Stimulated activated CD8-positive, alpha-beta memory T cell treated with anti-CD3 and anti-CD28 coated beads, Interleukin-7, amount 100 ng/mL, for 1 hour (primary cell): ENCODE data around the gene PHACTR2.

Experiments used
- DNase-seq, 2 donors: peaks; one replicate each; pipeline ENCODE4 v3.0.0-alpha.2; 2020; ENCODE audit warnings: low read depth in 2 of 2

The PHACTR2 gene

DNA sequence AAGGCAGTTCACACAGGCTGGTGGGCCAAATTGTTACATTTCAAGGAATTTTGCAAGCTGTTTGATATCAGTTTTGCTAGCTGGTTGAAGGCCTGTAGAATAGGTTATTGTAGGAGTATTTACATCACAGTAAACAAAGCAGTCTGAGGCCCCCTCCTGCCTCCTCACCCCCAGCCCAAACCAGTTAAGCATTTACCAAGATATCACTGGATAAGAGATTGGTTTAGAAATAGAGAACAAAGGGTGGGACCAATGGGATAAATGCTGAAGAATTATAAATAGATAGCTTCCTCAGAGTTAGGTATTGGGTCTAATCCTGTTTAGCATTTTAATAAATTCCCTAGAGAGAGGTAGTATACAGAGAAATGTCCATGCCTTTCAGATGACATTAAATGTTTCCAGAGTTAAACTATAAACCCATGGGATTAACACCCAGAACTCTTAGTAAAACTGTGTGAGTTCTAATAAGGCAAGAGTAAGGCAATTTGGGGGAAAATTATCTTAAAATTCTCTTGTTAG lies 2.3 kb upstream of the PHACTR2 start:
- DNase-seq: no peak

GRCh38 chr6:143675946-143676345 lies 1.8 kb upstream of the PHACTR2 start:
- DNase-seq: no peak

DNA sequence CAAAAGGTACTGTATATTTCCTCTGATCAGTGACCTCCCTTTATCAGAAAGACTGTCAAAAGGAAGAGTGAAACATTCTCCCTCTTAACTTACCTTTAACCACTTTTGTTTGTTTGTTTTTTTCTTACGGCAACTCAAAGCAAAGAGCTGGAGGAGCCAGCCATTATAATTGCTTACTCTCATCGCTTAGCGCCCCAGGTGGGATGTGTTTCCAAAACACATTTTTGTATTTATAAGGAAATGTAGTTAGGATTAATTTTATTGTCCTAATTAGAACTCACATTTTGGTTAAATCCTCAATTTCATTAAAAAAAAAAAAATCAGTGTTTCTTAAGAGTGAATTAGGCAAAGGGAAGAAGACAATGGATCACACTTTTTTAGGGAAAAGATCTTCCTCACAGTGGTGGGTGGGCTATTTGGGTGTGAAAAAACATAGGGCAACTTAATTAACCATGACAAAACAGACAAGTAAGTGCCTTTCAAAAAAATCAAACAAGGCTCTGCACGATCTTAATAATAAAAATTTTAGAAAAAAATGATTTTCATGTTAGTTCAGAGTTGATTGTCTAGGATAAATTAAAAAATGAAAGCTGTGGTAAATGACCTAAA lies 1.2 kb upstream of the PHACTR2 start:
- no peak for DNase-seq

GRCh38 chr6:143677577-143677890 lies 231 bp upstream of the PHACTR2 start:
- DNase-seq: no peak

DNA sequence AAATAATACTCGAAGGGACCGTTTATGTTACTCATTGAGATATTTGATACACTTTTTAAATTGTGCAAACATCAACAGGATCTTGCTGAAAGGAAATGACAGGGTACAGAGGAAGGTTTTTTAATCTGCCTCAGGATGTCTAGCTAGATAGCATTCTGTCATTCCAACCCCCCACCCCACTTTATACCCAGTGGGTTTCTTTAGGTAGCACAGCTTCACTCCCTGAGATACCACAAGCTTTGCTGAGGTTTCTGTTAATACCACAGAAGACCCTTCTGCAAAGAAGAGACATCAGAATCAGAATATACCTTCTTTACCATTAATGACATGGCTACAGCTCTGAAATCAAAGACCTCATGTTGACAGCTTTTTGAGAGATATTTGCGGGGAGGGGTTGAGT lies 1.3 kb downstream of the PHACTR2 start:
- DNase-seq: no peak

GRCh38 chr6:143680141-143680540 lies 2.4 kb downstream of the PHACTR2 start:
- DNase-seq: no peak

GRCh38 chr6:143682805-143683204 lies 5.0 kb downstream of the PHACTR2 start:
- no peak for DNase-seq

- DNase-seq: no peak
These were observed 6.7 kb downstream of the PHACTR2 start for GRCh38 chr6:143684486-143684885.

- no peak for DNase-seq
These were observed 7.9 kb downstream of the PHACTR2 start for GRCh38 chr6:143685653-143686052.

GRCh38 chr6:143687591-143687990 lies 9.8 kb downstream of the PHACTR2 start:
- DNase-seq: no peak

GRCh38 chr6:143688681-143689080 lies 10.9 kb downstream of the PHACTR2 start:
- no peak for DNase-seq

- no peak for DNase-seq
These were observed 12.1 kb downstream of the PHACTR2 start for GRCh38 chr6:143689852-143690251.

DNA sequence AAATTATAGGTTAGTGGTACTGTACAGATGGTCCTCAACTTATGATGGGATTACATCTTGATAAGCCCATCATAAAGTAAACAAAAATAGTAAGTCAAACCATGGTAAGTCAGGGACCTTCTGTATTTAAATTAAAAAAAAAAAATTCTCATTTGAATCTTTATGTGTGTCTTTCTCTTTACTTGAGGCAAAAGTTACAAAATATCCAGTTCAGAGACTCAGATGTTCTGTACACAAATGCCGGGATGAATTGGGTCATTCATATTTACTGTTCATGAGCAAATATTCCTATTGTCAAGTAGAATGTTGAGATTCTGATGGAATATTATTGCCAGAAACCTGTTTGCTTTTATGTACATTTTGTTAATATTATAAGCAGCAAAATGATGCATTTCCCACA lies 13.4 kb downstream of the PHACTR2 start:
- DNase-seq: no peak

- no peak for DNase-seq
These were observed 14.3 kb downstream of the PHACTR2 start for GRCh38 chr6:143691900-143692636.

GRCh38 chr6:143692696-143693095 lies 14.9 kb downstream of the PHACTR2 start:
- no peak for DNase-seq

DNA sequence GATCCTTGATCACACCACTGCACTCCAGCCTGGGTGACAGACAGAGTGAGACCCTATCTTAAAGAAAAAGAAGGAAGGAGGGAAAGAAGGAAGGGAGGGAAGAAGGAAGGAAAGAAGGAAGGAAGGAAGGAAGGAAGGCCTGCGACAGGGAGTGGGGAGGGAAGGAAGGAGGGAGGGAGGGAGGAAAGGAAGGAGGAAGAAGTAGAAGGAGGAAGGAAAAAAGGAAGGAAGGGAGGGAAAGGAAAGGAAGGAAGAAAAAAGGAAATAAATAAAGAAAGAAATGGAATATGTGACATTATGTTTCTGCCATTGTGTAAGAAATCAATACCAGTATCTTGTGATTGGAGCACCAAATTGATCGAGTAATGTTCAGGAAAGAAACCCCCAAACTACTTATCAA lies 16.2 kb downstream of the PHACTR2 start:
- DNase-seq: no peak

GRCh38 chr6:143694560-143694959 lies 16.8 kb downstream of the PHACTR2 start:
- no peak for DNase-seq

DNA sequence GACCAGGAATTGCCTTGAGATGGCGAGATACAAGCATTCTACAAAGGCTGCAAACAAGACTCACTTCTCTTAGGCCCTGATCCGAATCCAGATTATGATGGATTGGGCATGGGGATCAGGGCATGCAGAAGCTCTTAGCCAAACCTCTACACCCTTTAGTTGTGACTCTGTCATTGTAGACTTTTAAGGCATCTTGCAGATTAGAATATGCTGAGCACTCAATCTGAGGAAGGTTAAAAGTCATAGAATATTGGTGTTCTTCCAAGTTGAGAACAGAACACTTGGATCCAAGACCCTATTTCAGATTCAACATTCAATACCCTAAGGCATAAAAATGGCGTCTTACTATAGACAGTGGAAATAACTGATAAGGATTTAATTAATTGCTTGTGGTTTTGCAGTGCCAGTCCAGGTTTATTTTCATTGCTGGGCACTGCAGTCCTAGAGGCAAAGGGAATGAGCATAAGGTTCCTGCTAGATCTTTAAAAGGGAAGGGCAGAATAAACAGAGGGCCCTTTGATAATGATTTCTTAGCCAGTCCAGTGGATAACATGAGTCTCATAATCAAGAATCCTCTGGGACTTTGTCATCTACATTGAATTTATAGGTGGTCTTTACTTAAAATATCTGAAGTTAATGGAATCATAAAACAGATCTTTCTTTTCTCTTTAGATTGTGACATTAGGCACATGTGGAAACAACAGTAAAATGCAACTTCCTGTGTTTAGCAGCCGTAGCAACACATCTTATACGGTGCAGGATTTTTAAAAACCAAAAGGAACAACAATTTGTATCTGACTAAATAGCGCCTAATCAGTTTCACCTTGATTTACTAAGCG lies 17.6 kb downstream of the PHACTR2 start:
- no peak for DNase-seq

DNA sequence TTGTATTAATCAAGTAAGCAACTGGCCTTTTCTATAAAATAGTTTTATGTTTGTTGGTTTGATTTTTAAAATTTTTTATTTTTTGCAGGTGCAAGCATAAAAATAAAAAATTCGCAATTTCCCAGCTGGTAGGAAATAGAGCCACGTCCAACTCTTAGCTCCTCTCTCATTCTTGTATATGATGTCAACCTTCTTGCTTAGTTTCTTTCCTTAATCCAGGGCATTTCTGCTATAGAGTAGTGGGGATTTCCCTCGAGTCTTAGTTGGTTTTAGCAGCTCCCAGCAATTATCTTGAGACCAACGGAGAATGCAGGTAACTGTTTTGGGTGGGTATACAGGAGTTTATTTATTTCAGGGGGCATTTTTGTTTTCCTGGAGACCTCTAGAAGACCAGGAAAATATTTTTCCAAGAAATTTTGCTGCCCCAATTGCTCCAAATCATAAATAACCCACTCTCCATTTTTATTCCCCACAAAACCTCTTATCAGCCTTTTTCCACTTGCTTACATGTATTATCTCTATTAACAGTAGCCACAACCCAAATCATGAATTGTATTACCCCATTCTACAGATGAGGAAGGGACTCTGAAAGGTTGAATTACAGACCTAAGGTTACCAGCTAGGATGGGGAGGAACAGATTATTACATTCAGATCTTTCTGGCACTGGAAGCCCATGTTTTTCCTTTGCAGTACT lies 18.4 kb downstream of the PHACTR2 start:
- no peak for DNase-seq

DNA sequence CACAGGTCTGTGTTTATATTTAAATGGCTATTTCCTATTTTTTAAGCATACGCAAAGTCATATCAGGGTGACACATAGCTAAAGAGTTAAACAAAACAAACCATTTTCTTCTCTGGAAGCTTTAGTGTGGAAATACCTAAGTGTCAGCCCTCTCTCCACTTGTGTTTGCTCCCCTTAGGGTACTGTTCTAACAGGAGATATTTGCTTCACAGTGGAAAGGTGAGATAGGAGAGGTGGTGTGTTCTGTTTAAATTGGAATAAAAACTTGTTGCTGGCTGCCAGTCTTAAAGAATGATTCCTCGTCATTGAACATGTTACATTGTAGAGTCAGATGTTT lies 18.9 kb downstream of the PHACTR2 start:
- no peak for DNase-seq

DNA sequence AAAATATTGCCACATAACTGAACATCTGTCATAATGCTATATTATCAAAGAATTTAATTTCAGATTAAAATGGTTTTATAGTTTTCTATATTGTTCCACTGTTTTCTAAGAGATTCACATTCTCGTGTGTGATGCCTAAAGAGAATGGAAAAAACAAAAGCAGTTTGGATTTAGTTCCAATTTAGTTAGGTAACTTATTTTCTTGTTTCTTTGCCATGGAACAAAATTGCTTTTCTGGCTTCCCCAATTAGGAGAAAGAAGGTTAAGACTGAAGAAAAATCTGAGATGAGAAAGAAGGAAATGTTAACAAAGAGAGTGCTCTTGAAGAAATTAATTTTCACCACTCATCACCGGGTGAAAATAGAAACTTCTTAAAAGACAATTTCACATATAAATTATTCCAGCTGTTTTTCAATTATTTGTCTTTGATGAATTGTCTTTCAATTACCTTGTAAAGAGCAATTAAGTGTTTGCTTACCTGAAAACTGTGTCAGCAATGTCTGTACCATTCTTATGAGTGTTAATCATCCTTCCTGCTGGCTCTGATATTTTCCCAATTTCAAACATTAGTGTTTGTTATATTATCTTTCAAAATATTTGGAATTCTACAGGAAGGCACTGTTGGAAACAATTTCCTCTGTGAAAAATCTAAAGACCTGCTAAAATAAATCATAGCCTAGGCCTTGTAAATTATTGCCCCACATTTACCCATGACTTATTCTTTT lies 19.5 kb downstream of the PHACTR2 start:
- no peak for DNase-seq

- DNase-seq: no peak
These were observed 20.6 kb downstream of the PHACTR2 start for GRCh38 chr6:143698329-143698728.
